C1 segment of cervical spinal cord (tissue), 14 donors: ENCODE measurements around the gene RNPS1.
A peak's percentile ranks its signal among the peaks of the same experiment; 100 is the strongest.

Source experiments
- DNase-seq, 14 donors: peaks; one replicate each; lab custom pipeline; 2025; lab: John Stamatoyannopoulos, UW

Gene RNPS1

GRCh38 chr16:2235695-2236336 is 32.1 kb downstream of the RNPS1 start:
- peak in 1 of 14 donors; percentile 21 for DNase-seq

GRCh38 chr16:2235234-2235651 is 32.7 kb downstream of the RNPS1 start:
- no peak for DNase-seq

DNA sequence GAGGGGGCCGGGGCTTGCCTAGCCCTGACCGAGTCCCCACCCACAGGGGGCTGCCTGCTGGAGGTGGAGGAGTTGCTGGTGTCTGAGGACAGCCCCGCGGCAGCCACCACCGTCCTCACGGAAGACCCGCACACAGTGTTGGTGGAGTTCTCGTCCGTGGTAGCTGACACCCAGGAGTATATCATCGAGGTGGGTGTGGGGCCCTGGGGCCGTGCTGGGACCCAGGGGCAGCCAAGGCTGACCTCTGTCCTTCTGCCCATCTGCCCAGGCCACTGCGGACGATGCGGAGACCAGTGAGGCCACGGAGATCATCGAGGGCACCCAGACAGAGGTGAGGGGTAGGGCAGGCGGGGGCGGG is 33.1 kb downstream of the RNPS1 start:
- DNase-seq, result no peak

DNA sequence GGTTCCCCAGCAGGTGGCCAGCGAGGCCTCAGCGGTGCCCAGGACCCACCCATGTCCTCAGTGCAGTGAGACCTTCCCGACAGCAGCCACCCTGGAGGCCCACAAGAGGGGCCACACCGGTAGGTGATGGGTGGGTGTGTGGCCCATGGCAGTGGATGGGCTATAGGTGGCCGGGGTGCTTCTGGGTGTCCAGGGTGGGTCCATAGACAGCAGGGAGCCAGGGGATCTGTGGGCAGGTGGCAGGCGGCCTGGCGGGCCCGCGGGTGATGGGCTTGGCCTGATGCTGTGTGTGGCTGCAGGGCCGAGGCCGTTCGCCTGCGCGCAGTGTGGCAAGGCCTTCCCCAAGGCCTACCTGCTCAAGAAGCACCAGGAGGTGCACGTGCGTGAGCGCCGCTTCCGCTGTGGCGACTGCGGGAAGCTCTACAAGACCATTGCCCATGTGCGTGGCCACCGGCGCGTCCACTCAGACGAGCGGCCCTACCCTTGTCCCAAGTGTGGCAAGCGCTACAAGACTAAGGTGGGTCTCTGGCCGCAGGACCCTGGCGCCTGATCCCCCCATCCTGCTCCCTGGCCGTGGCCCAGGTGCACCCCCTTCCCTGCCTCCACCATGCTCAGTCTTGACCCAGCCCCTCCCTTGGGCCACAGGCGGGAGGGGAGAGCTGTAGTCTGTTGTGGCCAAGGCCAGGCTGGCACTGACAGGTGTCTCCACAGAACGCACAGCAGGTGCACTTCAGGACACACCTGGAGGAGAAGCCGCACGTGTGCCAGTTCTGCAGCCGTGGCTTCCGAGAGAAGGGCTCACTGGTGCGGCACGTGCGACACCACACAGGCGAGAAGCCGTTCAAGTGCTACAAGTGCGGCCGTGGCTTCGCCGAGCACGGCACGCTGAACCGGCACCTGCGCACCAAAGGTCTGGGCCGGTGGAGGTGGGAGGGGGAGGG is 33.8 kb downstream of the RNPS1 start:
- no peak for DNase-seq

DNA sequence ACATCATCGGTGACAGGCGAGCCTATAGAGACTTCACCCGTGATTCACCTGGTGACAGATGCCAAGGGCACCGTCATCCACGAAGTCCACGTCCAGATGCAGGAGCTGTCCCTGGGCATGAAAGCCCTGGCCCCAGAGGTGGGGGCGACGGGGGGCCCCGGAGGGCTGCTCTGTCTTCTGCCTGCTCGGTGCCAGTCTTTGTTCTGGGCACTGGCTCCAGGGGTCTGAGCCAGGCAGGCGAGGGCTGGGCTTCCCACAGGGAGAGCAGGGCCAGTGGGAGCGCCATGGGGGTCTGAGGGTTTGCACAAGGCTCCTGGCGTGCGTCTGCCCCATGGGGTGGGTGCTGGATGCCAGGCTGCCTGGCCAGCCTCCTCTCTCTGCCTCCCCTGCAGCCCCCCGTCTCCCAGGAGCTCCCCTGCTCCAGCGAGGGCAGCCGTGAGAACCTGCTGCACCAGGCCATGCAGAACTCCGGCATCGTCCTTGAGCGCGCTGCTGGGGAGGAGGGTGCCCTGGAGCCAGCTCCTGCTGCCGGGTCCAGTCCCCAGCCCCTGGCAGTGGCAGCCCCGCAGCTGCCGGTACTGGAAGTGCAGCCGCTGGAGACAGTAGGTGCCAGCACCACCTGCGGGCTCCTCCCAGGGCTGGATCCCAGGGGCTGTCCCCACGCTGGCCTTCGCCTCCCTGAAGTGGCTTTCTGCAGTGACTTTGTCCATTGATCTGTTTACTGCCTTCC is 34.7 kb downstream of the RNPS1 start:
- DNase-seq, result peak in 1 of 14 donors; percentile 18

DNA sequence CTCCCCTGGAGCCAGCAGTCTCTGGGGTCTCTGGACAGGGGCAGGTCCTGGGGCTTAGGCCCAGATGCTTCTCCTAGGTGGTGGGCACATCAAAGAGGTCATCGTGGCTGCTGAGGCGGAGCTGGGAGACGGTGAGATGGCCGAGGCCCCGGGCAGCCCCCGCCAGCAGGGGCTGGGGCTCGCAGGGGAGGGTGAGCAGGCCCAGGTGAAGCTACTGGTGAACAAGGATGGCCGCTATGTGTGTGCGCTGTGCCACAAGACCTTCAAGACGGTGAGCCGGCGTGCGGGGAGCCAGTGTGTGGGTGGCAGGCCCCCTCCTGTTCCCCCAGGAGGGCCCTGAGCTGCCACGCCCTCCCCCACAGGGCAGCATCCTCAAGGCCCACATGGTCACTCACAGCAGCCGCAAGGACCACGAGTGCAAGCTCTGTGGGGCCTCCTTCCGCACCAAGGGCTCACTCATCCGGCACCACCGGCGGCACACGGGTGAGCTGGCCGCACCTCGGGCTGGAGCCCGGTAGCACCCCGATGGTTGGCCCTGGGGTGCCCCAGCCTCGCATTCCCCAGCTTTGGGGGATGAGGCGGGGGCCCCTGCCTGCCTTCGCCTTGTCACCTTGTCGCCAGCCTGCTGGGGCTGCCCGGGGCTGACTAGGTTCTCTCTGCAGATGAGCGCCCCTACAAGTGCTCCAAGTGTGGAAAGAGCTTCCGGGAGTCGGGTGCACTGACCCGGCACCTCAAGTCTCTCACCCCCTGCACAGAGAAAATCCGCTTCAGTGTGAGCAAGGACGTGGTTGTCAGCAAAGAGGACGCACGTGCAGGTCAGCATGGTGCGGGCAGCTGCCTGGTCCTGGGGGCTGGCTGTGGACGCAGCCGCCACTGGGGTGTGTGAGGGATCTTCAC is 35.6 kb downstream of the RNPS1 start:
- no peak for DNase-seq

GRCh38 chr16:2231016-2231931 is 36.7 kb downstream of the RNPS1 start:
- no peak for DNase-seq

DNA sequence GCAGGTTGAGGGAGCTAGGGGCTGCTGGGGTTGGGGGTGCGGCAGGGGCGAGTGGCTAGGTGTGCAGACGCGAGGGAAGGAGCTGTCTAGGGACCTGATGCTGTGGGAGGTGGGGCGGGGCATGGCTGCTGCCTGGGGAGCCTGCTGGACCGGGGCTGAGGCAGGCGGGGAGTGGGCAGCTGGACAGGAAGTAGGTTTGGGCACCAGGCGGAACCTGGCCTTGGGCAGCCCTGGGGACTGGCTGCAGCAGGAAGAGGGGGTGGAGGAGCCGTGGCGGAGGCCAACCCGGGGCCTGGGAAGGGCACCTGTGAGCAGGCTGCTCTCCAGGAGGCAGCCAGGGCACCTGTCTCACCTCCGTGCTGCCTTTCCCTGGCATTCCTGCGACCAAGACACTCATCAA is 37.5 kb downstream of the RNPS1 start:
- no peak for DNase-seq

GRCh38 chr16:2229632-2230250 is 38.2 kb downstream of the RNPS1 start:
- no peak for DNase-seq

- no peak for DNase-seq
Observed at GRCh38 chr16:2229091-2229490, 38.8 kb downstream of the RNPS1 start.

- no peak for DNase-seq
Observed at GRCh38 chr16:2228161-2228824, 39.6 kb downstream of the RNPS1 start.

DNA sequence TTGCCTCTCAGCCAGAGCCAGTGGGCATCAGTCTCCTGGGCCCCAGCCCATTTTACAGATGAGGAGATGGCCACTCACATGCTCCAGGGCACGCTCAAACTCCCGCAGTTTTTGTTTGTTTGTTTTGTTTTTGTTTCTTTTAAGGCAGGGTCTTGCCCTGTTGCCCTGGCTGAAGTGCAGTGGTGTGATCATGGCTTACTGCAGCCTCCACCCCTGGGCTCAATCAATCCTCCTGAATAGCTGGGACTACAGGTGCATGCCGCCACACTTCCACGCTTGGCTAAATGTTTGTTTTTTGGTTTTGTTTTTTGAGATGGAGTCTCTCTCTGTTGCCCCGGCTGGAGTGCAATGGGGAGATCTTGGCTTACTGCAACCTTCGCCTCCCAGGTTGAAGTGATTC is 41.0 kb downstream of the RNPS1 start:
- no peak for DNase-seq

DNA sequence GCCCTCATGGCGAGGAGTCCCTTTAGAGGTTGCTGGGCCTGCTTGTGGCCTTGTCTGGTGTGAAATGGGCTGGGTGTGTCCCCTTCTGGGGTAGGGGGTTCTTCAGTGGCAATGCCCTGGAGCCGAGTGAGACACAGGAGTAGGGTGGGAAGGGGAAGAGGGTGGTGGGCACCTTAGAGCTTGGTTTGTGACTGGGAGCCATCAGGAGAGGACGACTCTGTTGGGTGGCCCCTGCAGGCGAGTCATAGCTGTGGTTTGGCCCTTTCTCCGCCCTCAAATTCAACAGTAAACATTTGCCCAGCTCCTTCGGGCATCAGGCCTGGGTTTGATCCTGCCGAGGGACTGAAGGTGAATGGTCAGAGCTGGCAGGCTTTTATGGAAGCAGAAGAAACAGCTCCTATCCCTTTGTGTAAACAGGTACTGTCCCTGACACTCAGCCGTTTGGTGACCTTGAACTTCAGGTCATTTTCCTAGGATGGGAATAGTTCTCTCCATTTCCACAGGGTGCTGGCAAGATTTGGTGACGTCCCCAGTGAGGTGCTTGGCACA is 41.6 kb downstream of the RNPS1 start:
- DNase-seq, result no peak

- DNase-seq, result peak in 3 of 14 donors; percentile 34 to 60 (median 59)
Observed at GRCh38 chr16:2223942-2224486, 43.9 kb downstream of the RNPS1 start.

DNA sequence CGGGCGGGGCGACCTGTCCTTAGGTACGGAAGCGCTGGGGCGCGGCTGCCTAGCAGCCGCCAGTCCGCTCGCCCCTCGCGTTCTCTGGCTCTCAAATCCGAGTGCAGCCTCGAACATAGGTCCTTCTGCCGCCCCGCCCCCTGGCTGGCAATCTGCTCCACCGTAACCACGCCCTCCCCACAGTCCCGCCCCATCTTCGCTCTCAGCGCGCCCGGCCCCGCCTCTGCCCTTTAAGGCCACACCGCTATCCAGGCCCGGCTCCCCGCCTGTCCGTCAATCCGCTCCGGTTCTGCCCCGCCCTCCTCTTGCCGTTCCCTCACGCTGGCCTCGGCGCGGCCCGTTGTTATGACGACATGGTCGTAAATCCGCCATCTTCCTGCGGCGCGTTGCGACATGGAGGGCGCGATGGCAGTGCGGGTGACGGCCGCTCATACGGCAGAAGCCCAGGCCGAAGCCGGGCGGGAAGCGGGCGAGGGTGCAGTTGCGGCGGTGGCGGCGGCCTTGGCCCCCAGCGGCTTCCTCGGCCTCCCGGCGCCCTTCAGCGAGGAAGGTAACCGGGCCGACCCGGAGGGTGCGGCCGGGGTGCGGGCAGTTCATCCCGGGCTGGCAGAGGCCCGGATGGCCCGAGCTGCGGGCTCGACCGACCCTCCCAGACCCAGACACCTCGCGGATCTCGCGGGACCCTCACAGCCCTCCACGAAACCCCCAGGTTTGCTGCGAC is 44.5 kb downstream of the RNPS1 start, which contains the start of gene E4F1:
Gene E4F1 (plus strand): TSS at position 371 of the 721 bp plus-strand sequence. CDS start 23 bp downstream, at position 394.
- peak; percentile 86 to 99 (median 95) for DNase-seq

DNA sequence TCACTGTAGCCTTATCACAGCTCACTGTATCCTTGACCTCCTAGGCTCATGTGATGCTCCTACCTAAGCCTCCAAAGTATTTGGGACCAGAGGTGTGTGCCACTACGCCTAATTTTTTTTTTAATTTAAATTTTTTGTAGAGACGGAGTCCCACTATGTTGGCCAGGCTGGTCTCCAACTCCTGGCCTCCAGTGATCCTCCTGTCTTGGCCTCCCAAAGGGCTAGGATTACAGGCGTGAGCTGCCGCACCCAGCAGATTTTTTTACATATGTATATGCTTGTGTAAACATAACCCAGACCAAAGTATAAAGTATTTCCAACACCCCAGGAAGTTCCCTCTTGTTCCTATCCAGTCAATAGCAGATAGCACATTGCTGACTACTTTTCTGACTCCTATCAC is 51.6 kb downstream of the RNPS1 start:
- DNase-seq, result no peak

DNA sequence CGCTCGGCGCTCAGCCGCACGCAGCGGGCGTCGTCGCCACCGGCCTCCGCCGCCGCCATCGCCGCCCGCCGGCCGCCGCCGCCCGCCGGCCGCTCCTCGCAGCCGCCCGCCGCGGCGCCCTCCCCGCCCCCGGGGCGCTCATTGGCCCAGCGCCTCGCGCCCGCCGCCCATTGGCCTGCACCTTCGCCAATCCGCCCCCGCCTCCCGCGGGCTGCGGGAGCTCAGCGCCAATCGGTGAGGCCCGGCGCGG is 53.3 kb downstream of the RNPS1 start, which contains the start of gene PGP:
Gene PGP (minus strand): TSS at position 122 of the 250 bp plus-strand sequence. CDS start 63 bp downstream, at position 59.
- no peak for DNase-seq
